ENCODE results near the gene SPACDR. TPM values are rescaled to one million over a fixed set of nuclear protein-coding genes. Genes with fewer than 3 reads are reported as not detected.
A peak's percentile ranks its signal among the peaks of the same experiment; 100 is the strongest.
"Not testable (repeated sequence)": the region's sequence is repeated elsewhere in the genome, so short reads cannot be mapped to it uniquely, and the experiment has no call there.

Gene SPACDR
- total RNA-seq, 1 donor from 2014 or later, result not detected

GRCh38 chr7:100466653-100467605, 2.9 kb upstream of the SPACDR start:
- Histone ChIP-seq H3K4me3 (ENCODE audit: low read length in 3 of 3) (no peak overlapping the region), H3K27me3 (ENCODE audit: control insufficient read depth in 3 of 3, insufficient read depth in 3 of 3, low read length in 3 of 3) (no peaks in the 10 kb centered on the region), H3K36me3 (ENCODE audit: control insufficient read depth in 3 of 3, insufficient read depth in 3 of 3, low read length in 3 of 3) (peaks cover 0 to 5% (median 5%) of the 10 kb centered on the region in 3 donors), H3K4me1 (ENCODE audit: control insufficient read depth in 3 of 3, insufficient read depth in 3 of 3, low read length in 3 of 3) (peaks cover 7 to 12% (median 12%) of the 10 kb centered on the region in 3 donors), H3K27ac (ENCODE audit: low read depth, low read length) (no peak overlapping the region), H3K9ac (ENCODE audit: low read depth in 1 of 3, low read length in 3 of 3) (no peak overlapping the region), H3K9me3 (ENCODE audit: control insufficient read depth in 3 of 3, low read length in 3 of 3) (no peaks in the 10 kb centered on the region)

GRCh38 chr7:100465702-100466311, 1.7 kb upstream of the SPACDR start:
- Histone ChIP-seq H3K27ac (ENCODE audit: low read depth, low read length) (no peak overlapping the region), H3K36me3 (ENCODE audit: control insufficient read depth in 3 of 3, insufficient read depth in 3 of 3, low read length in 3 of 3) (peaks cover 0 to 4% (median 3%) of the 10 kb centered on the region in 3 donors)

GRCh38 chr7:100465299-100465698, 1.2 kb upstream of the SPACDR start:
- no peaks in the 10 kb centered on the region for H3K9me3 ChIP-seq (ENCODE audit: control insufficient read depth in 3 of 3, low read length in 3 of 3)
- no peaks in the 10 kb centered on the region for H3K27me3 ChIP-seq (ENCODE audit: control insufficient read depth in 3 of 3, insufficient read depth in 3 of 3, low read length in 3 of 3)
- no peak overlapping the region for H3K27ac ChIP-seq (ENCODE audit: low read depth, low read length)
- H3K4me1 ChIP-seq (ENCODE audit: control insufficient read depth in 3 of 3, insufficient read depth in 3 of 3, low read length in 3 of 3), result peaks cover 7 to 12% (median 12%) of the 10 kb centered on the region in 3 donors
- peak overlapping the region in 1 of 3 donors; percentile 40 for H3K9ac ChIP-seq (ENCODE audit: low read depth in 1 of 3, low read length in 3 of 3)
- H3K4me3 ChIP-seq (ENCODE audit: low read length in 3 of 3), result no peak overlapping the region
- H3K36me3 ChIP-seq (ENCODE audit: control insufficient read depth in 3 of 3, insufficient read depth in 3 of 3, low read length in 3 of 3), result peaks cover 0 to 3% (median 2%) of the 10 kb centered on the region in 3 donors

More at GRCh38 chr7:100465702-100466311, 1.7 kb upstream of the SPACDR start:
- Histone ChIP-seq H3K27me3 (ENCODE audit: control insufficient read depth in 3 of 3, insufficient read depth in 3 of 3, low read length in 3 of 3) (no peaks in the 10 kb centered on the region), H3K9me3 (ENCODE audit: control insufficient read depth in 3 of 3, low read length in 3 of 3) (no peaks in the 10 kb centered on the region), H3K4me3 (ENCODE audit: low read length in 3 of 3) (no peak overlapping the region), H3K4me1 (ENCODE audit: control insufficient read depth in 3 of 3, insufficient read depth in 3 of 3, low read length in 3 of 3) (peaks cover 7 to 12% (median 12%) of the 10 kb centered on the region in 3 donors), H3K9ac (ENCODE audit: low read depth in 1 of 3, low read length in 3 of 3) (peak overlapping the region in 1 of 3 donors; percentile 16)

- Histone ChIP-seq H3K9ac (ENCODE audit: low read depth in 1 of 3, low read length in 3 of 3) (no peak overlapping the region), H3K4me3 (ENCODE audit: low read length in 3 of 3) (no peak overlapping the region), H3K4me1 (ENCODE audit: control insufficient read depth in 3 of 3, insufficient read depth in 3 of 3, low read length in 3 of 3) (peaks cover 7 to 12% (median 11%) of the 10 kb centered on the region in 3 donors), H3K27me3 (ENCODE audit: control insufficient read depth in 3 of 3, insufficient read depth in 3 of 3, low read length in 3 of 3) (no peaks in the 10 kb centered on the region), H3K27ac (ENCODE audit: low read depth, low read length) (no peak overlapping the region), H3K36me3 (ENCODE audit: control insufficient read depth in 3 of 3, insufficient read depth in 3 of 3, low read length in 3 of 3) (peaks cover 0 to 3% (median 2%) of the 10 kb centered on the region in 3 donors), H3K9me3 (ENCODE audit: control insufficient read depth in 3 of 3, low read length in 3 of 3) (no peaks in the 10 kb centered on the region)
Measured at GRCh38 chr7:100464791-100465190, 731 bp upstream of the SPACDR start.

- H3K27ac ChIP-seq (ENCODE audit: low read depth, low read length), result no peak overlapping the region
- H3K27me3 ChIP-seq (ENCODE audit: control insufficient read depth in 3 of 3, insufficient read depth in 3 of 3, low read length in 3 of 3), result no peaks in the 10 kb centered on the region
- H3K4me1 ChIP-seq (ENCODE audit: control insufficient read depth in 3 of 3, insufficient read depth in 3 of 3, low read length in 3 of 3), result no peaks in the 10 kb centered on the region
- H3K4me3 ChIP-seq (ENCODE audit: low read length in 3 of 3), result no peak overlapping the region
- no peak overlapping the region for H3K9ac ChIP-seq (ENCODE audit: low read depth in 1 of 3, low read length in 3 of 3)
- no peaks in the 10 kb centered on the region for H3K36me3 ChIP-seq (ENCODE audit: control insufficient read depth in 3 of 3, insufficient read depth in 3 of 3, low read length in 3 of 3)
- H3K9me3 ChIP-seq (ENCODE audit: control insufficient read depth in 3 of 3, low read length in 3 of 3), result no peaks in the 10 kb centered on the region
Measured at GRCh38 chr7:100457033-100457432, 7.0 kb downstream of the SPACDR start.

GRCh38 chr7:100456562-100456961, 7.5 kb downstream of the SPACDR start:
- no peaks in the 10 kb centered on the region for H3K9me3 ChIP-seq (ENCODE audit: control insufficient read depth in 3 of 3, low read length in 3 of 3)
- no peaks in the 10 kb centered on the region for H3K36me3 ChIP-seq (ENCODE audit: control insufficient read depth in 3 of 3, insufficient read depth in 3 of 3, low read length in 3 of 3)
- no peaks in the 10 kb centered on the region for H3K4me1 ChIP-seq (ENCODE audit: control insufficient read depth in 3 of 3, insufficient read depth in 3 of 3, low read length in 3 of 3)
- H3K9ac ChIP-seq (ENCODE audit: low read depth in 1 of 3, low read length in 3 of 3), result no peak overlapping the region
- no peak overlapping the region for H3K4me3 ChIP-seq (ENCODE audit: low read length in 3 of 3)
- H3K27ac ChIP-seq (ENCODE audit: low read depth, low read length), result no peak overlapping the region
- H3K27me3 ChIP-seq (ENCODE audit: control insufficient read depth in 3 of 3, insufficient read depth in 3 of 3, low read length in 3 of 3), result no peaks in the 10 kb centered on the region

- no peaks in the 10 kb centered on the region for H3K9me3 ChIP-seq (ENCODE audit: control insufficient read depth in 3 of 3, low read length in 3 of 3)
- no peaks in the 10 kb centered on the region for H3K36me3 ChIP-seq (ENCODE audit: control insufficient read depth in 3 of 3, insufficient read depth in 3 of 3, low read length in 3 of 3)
- no peak overlapping the region for H3K4me3 ChIP-seq (ENCODE audit: low read length in 3 of 3)
- H3K4me1 ChIP-seq (ENCODE audit: control insufficient read depth in 3 of 3, insufficient read depth in 3 of 3, low read length in 3 of 3), result peaks cover 0 to 2% (median under 1%) of the 10 kb centered on the region in 3 donors
- no peak overlapping the region for H3K9ac ChIP-seq (ENCODE audit: low read depth in 1 of 3, low read length in 3 of 3)
- no peak overlapping the region for H3K27ac ChIP-seq (ENCODE audit: low read depth, low read length)
- H3K27me3 ChIP-seq (ENCODE audit: control insufficient read depth in 3 of 3, insufficient read depth in 3 of 3, low read length in 3 of 3), result no peaks in the 10 kb centered on the region
Measured at GRCh38 chr7:100455206-100455605, 8.9 kb downstream of the SPACDR start.

GRCh38 chr7:100453854-100454253, 10.2 kb downstream of the SPACDR start:
- H3K27ac ChIP-seq (ENCODE audit: low read depth, low read length); H3K36me3 ChIP-seq (ENCODE audit: control insufficient read depth in 3 of 3, insufficient read depth in 3 of 3, low read length in 3 of 3); H3K4me3 ChIP-seq (ENCODE audit: low read length in 3 of 3); H3K27me3 ChIP-seq (ENCODE audit: control insufficient read depth in 3 of 3, insufficient read depth in 3 of 3, low read length in 3 of 3); H3K9ac ChIP-seq (ENCODE audit: low read depth in 1 of 3, low read length in 3 of 3); H3K9me3 ChIP-seq (ENCODE audit: control insufficient read depth in 3 of 3, low read length in 3 of 3); H3K4me1 ChIP-seq (ENCODE audit: control insufficient read depth in 3 of 3, insufficient read depth in 3 of 3, low read length in 3 of 3): not testable (repeated sequence)

GRCh38 chr7:100452513-100452912, 11.5 kb downstream of the SPACDR start:
- Histone ChIP-seq H3K27ac (ENCODE audit: low read depth, low read length) (no peak overlapping the region), H3K9me3 (ENCODE audit: control insufficient read depth in 3 of 3, low read length in 3 of 3) (no peaks in the 10 kb centered on the region), H3K4me3 (ENCODE audit: low read length in 3 of 3) (no peak overlapping the region), H3K27me3 (ENCODE audit: control insufficient read depth in 3 of 3, insufficient read depth in 3 of 3, low read length in 3 of 3) (no peaks in the 10 kb centered on the region), H3K36me3 (ENCODE audit: control insufficient read depth in 3 of 3, insufficient read depth in 3 of 3, low read length in 3 of 3) (no peaks in the 10 kb centered on the region), H3K9ac (ENCODE audit: low read depth in 1 of 3, low read length in 3 of 3) (no peak overlapping the region), H3K4me1 (ENCODE audit: control insufficient read depth in 3 of 3, insufficient read depth in 3 of 3, low read length in 3 of 3) (peaks cover 0 to 5% (median 2%) of the 10 kb centered on the region in 3 donors)

Measured in skeletal muscle tissue (tissue), 4 donors.